Psoas muscle (tissue), 8 donors: ENCODE results near the gene GPR132. TPM values are rescaled to one million over a fixed set of nuclear protein-coding genes. Genes with fewer than 3 reads are reported as not detected.

Experiments
- ATAC-seq, 4 donors: fragments of 200-7000 bp; cut with Tn5 transposase; one replicate each; pipeline ENCODE4 v1.9.1; 2020; ENCODE audit warnings: moderate library complexity in 3 of 4, mild to moderate bottlenecking in 2 of 4
- DNase-seq, 2 donors: peaks; one replicate each; pipeline ENCODE4 v3.0.0-alpha.2; 2020
- H3K27ac ChIP-seq: fragments of 200-600 bp; one replicate; pipeline ENCODE4 v1.8.0; 2022
- H3K27me3 ChIP-seq, 3 donors: fragments of 200-600 bp in 1 of 3; one replicate each; pipeline versions ENCODE4 v1.6.1 to v1.8.0; 2013 to 2022; ENCODE audit warnings: low read length in 2 of 3, mild to moderate bottlenecking in 2 of 3, moderate library complexity in 1 of 3; ENCODE audit not compliant: insufficient read depth in 3 of 3
- H3K36me3 ChIP-seq, 2 donors: fragments of 200-600 bp in 1 of 2; one replicate each; pipeline versions ENCODE4 v1.6.1 to v1.8.0; 2013 to 2022; ENCODE audit warnings: low read depth in 1 of 2, mild to moderate bottlenecking in 1 of 2, moderate library complexity in 1 of 2; ENCODE audit not compliant: insufficient read depth in 1 of 2
- H3K4me1 ChIP-seq: fragments of 200-600 bp; one replicate; pipeline ENCODE4 v1.8.0; 2022
- H3K4me3 ChIP-seq: fragments of 200-600 bp; one replicate; pipeline ENCODE4 v1.8.0; 2022; ENCODE audit warnings: mild to moderate bottlenecking
- H3K9me3 ChIP-seq: fragments of 200-600 bp; one replicate; pipeline ENCODE4 v1.8.0; 2022
- CTCF ChIP-seq: fragments of 200-600 bp; IDR thresholded peaks from one replicate; pipeline ENCODE4 v1.8.0; 2022; ENCODE audit warnings: antibody characterized with exemption
- WGBS, 3 donors: extraction: QIAGEN DNeasy Blood & Tissue Kit; methylation state at CpG; one replicate each; pipeline versions ENCODE4 v1.1.6 to v1.1.7; 2013; 5-methylcytosine and 5-hydroxymethylcytosine counted together
- intact Hi-C, 2 donors: fragments of 100-400 bp; cut with DNase I; formaldehyde crosslinking; loops; one replicate each; pipeline versions ENCODE4 v1.11.0 to v1.14.2; 2022
- polyA plus RNA-seq, 3 donors: library from polyadenylated mRNA; stranded (reverse); fragments of 200-250 nt; gene quantifications; one replicate each; pipeline ENCODE4 v1.2.3, GENCODE V29; 2013
- total RNA-seq, 4 donors: library from RNA; stranded (reverse); fragmentation: NEBNext Ultra II Directional in 2 of 4; extraction: Animal tissue kit (Norgen Biotek cat#: 25700) in 2 of 4; gene quantifications; one replicate each; pipeline versions ENCODE4 v1.2.1 to v1.2.4, GENCODE V29; 2021 to 2023
- donor health status: healthy with polysubstance abuse.
- donor health status: DM: no; HTN: no; CAD: no; lungs with moderate emphysema.
- donor health status: Bipolar disorder and iron deficiency.
- donor health status: healthy.
- donor health status: DM: yes; HTN: yes; CAD: no.
- donor health status: DM: no; HTN: no; CAD: no.
- donor health status: DM: no; HTN: no; CAD: no.
- donor health status: DM: yes; HTN: yes; CAD: no.

GPR132 gene
- total and polyA plus RNA-seq, 7 donors: 0.08 to 0.60 (median 0.34) TPM

DNA sequence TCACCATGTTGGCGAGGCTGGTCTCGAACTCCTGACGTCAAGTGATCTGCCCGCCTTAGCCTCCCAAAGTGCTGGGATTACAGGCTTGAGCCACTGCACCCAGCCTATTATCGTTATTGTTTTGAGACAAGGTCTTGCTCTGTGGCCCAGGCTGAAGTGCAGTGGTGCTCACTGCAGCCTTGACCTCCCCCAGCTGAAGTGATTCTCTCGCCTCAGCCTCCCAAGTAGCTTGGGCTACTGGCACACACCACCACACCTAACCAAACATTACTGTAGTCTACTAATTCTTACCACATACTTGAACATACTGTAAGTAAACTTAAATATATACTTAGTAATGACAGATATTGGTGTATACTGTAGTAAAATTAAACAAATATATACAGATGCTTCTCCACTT, 39.8 kb downstream of the GPR132 start:
- 92 to 96% (median 93%) methylated on average over 6 of the region's 6 CpGs for WGBS, 3 donors
- Histone ChIP-seq H3K4me1 (peaks cover 8% of the 10 kb centered on the region), H3K36me3 (no peaks in the 10 kb centered on the region), H3K4me3 (no peak overlapping the region), H3K27ac (no peak overlapping the region), H3K9me3 (no peaks in the 10 kb centered on the region), H3K27me3 (peaks cover 0 to 7% (median 2%) of the 10 kb centered on the region in 3 donors)
- no peak for ATAC-seq
- intact Hi-C loops: no loop called here
- DNase-seq: no peak
- TF ChIP-seq CTCF: no peak

- Histone ChIP-seq H3K9me3 (no peaks in the 10 kb centered on the region), H3K27me3 (peaks cover 0 to 2% (median 0%) of the 10 kb centered on the region in 3 donors), H3K4me1 (peaks cover 8% of the 10 kb centered on the region), H3K27ac (no peak overlapping the region), H3K4me3 (no peak overlapping the region), H3K36me3 (no peaks in the 10 kb centered on the region)
- DNase-seq (no peak), ATAC-seq (no peak)
- intact Hi-C loops: loop anchor here in 1 of 2 donors (5.0 kb wide), 1 partner anchor 37 kb away; the partner anchor contains the start of gene CLBA1
- TF ChIP-seq CTCF: no peak
- WGBS, 3 donors: 62 to 68% (median 64%) methylated on average over 4 of the region's 4 CpGs
Observed at GRCh38 chr14:105023791-105024480, 41.3 kb downstream of the GPR132 start.

DNA sequence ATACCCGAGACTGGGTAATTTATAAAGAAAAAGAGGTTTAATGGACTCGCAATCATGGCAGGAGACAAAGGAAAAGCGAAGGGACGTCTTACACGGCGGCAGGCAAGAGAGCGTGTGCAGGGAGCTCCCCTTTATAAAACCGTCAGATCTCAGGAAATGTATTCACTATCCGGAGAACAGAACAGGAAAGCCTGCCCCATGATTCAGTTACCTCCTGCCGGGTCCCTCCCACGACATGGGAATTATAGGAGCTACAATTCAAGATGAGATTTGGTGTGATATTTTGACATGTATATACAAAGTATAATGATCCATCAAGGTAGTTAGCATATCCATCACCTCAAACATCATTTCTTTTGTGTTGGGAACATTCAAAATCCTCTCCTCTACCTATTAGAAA, 42.1 kb downstream of the GPR132 start:
- 63 to 74% (median 73%) methylated on average over 11 of the region's 11 CpGs for WGBS, 3 donors
- intact Hi-C loops: loop anchor here in 1 of 2 donors (5.0 kb wide), 1 partner anchor 36 kb away; the partner anchor contains the start of gene CLBA1
- ATAC-seq: no peak
- Histone ChIP-seq H3K27ac (no peak overlapping the region), H3K4me1 (peaks cover 8% of the 10 kb centered on the region), H3K27me3 (no peaks in the 10 kb centered on the region), H3K9me3 (no peaks in the 10 kb centered on the region), H3K36me3 (no peaks in the 10 kb centered on the region), H3K4me3 (no peak overlapping the region)
- TF ChIP-seq CTCF: no peak
- DNase-seq: no peak

DNA sequence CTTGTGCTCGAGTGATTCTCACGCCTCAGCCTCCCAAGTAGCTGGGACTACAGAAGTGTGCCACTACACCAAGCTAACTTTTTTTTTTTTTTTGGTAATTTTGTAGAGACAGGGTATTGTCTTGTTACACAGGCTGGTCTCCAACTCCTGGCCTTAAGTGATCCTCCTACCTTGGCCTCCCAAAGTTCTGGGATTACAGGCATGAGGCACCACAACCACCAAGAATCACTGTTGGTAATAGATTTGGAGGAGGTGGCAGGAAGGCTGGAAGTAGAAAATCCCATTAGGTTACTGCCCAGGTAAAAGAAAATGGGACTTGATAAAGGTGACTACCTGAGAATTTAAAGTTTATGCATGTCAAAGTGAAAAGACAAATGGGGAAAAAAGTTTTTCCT, 43.0 kb downstream of the GPR132 start:
- Histone ChIP-seq H3K27ac (no peak overlapping the region), H3K4me3 (peak overlapping the region; percentile 83), H3K27me3 (no peaks in the 10 kb centered on the region), H3K9me3 (no peaks in the 10 kb centered on the region), H3K36me3 (no peaks in the 10 kb centered on the region), H3K4me1 (peaks cover 8% of the 10 kb centered on the region)
- intact Hi-C loops: loop anchor here in 1 of 2 donors (5.0 kb wide), 1 partner anchor 35 kb away; the partner anchor contains the start of gene CLBA1
- DNase-seq (no peak), ATAC-seq (no peak)
- WGBS, 3 donors: 62 to 76% (median 75%) methylated on average over 2 of the region's 2 CpGs
- no peak for TF ChIP-seq CTCF
